Adrenal gland (tissue), 5 donors: ENCODE data around the gene WNT2.

Experiments used
- CTCF ChIP-seq, 6 experiments: fragments of 450-650 bp in 4 of 6; fragments of 200-600 bp in 2 of 6; sonication (generic) in 1 of 6; IDR thresholded peaks; 1 replicate in 5 of 6; 2 replicates in 1 of 6; pipeline versions ENCODE4 v1.5.1 to v1.8.0; 2016 to 2021; ENCODE audit warnings: antibody characterized with exemption in 6 of 6, mild to moderate bottlenecking in 2 of 6, moderate library complexity in 1 of 6
- POLR2A ChIP-seq, 2 donors: fragments of 450-650 bp; IDR thresholded peaks; one replicate each; pipeline ENCODE4 v1.6.1; 2017; ENCODE audit warnings: antibody characterized with exemption in 2 of 2, mild to moderate bottlenecking in 2 of 2, moderate library complexity in 1 of 2
- donor health status: DM: no; HTN: no; CAD: no.

GRCh38 chr7:117227091-117227490, 95.8 kb downstream of the WNT2 start:
- TF ChIP-seq CTCF (IDR thresholded peaks at IDR 0.05) (no peak), POLR2A (IDR thresholded peaks at IDR 0.05) (no peak)
